Fibroblast of lung (primary cell): ENCODE data around the gene COX6B1.

Source experiments
- EZH2 ChIP-seq: IDR thresholded peaks from 2 replicates; pipeline ENCODE4 v1.5.1; 2012; ENCODE audit warnings: low read length, control low read depth, mild to moderate bottlenecking; ENCODE audit errors: missing control alignments
- TF ChIP-seq, protein P1 (sequence below), 2 donors: IDR thresholded peaks in 1 of 2; conservative IDR thresholded peaks in 1 of 2; 1 replicate in 1 of 2; 2 replicates in 1 of 2; pipeline ENCODE4 v1.5.1; 2011 to 2012; ENCODE audit warnings: low read length in 2 of 2, control low read depth in 1 of 2, inconsistent platforms in 1 of 2, low read depth in 1 of 2, mild to moderate bottlenecking in 1 of 2

DNA sequence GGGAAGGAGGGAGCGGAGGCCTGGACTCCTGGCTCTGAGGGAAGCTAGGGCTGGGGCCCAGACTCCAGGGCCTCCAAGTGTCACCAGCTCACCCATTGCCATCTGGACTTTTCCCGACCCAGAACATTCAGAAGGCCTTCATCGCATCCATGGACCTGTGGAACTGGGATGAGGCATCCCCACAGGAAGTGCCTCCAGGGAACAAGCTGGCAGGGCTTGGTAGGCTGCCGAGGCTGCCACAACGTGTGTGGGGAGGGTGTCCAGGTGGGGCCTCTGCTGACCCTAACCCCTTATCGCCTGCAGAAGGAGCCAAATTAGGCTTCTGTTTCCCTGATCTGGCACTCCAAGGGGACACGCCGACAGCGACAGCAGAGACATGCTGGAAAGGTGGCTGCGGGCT lies 5.8 kb upstream of the COX6B1 start:
- TF ChIP-seq, protein P1, sequence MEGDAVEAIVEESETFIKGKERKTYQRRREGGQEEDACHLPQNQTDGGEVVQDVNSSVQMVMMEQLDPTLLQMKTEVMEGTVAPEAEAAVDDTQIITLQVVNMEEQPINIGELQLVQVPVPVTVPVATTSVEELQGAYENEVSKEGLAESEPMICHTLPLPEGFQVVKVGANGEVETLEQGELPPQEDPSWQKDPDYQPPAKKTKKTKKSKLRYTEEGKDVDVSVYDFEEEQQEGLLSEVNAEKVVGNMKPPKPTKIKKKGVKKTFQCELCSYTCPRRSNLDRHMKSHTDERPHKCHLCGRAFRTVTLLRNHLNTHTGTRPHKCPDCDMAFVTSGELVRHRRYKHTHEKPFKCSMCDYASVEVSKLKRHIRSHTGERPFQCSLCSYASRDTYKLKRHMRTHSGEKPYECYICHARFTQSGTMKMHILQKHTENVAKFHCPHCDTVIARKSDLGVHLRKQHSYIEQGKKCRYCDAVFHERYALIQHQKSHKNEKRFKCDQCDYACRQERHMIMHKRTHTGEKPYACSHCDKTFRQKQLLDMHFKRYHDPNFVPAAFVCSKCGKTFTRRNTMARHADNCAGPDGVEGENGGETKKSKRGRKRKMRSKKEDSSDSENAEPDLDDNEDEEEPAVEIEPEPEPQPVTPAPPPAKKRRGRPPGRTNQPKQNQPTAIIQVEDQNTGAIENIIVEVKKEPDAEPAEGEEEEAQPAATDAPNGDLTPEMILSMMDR (conservative IDR thresholded peaks at IDR 0.05 in 1 of 2, IDR thresholded peaks at IDR 0.05 in 1 of 2; ENCODE audit: low read depth in 1 of 2, low read length in 2 of 2), result no peak
- TF ChIP-seq EZH2, result no peak
